SU-DHL-6 (cell line): ENCODE results near the gene FRMPD4.

Source experiments
- H2AFZ ChIP-seq: fragments of 200-600 bp; sonication (generic); 2 replicates; pipeline ENCODE4 v1.6.1; 2014; ENCODE audit warnings: low read depth, mild to moderate bottlenecking, moderate library complexity, mixed read lengths, antibody characterized with exemption, low read length; ENCODE audit not compliant: severe bottlenecking
- H3F3A ChIP-seq: fragments of 200-600 bp; shearing (Covaris generic); 2 replicates; pipeline ENCODE4 v1.6.0; 2016; ENCODE audit warnings: antibody characterized with exemption, mild to moderate bottlenecking; ENCODE audit not compliant: insufficient read depth
- H3K27ac ChIP-seq: fragments of 200-600 bp; sonication (generic); 2 replicates; pipeline ENCODE4 v1.5.1; 2016; ENCODE audit warnings: low read depth, mild to moderate bottlenecking, low read length, moderate library complexity, mixed read lengths
- H3K27me3 ChIP-seq: fragments of 200-600 bp; sonication (generic), shearing (Covaris generic); 2 replicates; pipeline ENCODE4 v1.6.0; 2014; ENCODE audit warnings: mild to moderate bottlenecking, low read length
- H3K36me3 ChIP-seq: fragments of 200-600 bp; sonication (generic); 2 replicates; pipeline ENCODE4 v1.6.1; 2014; ENCODE audit warnings: mild to moderate bottlenecking, low read length, mixed read lengths
- H3K4me2 ChIP-seq: fragments of 300-600, 200-600 bp; shearing (Covaris generic), sonication (generic); 2 replicates; pipeline ENCODE4 v1.6.0; 2014; ENCODE audit warnings: low read length, low read depth, mild to moderate bottlenecking; ENCODE audit not compliant: poor library complexity, severe bottlenecking
- H3K4me3 ChIP-seq: fragments of 200-600 bp; sonication (generic); 2 replicates; pipeline ENCODE4 v1.5.1; 2014; ENCODE audit warnings: antibody characterized with exemption, low read length, mild to moderate bottlenecking, mixed read lengths; ENCODE audit not compliant: insufficient read depth, poor library complexity, severe bottlenecking
- H3K79me2 ChIP-seq: fragments of 200-600 bp; sonication (generic); 2 replicates; pipeline ENCODE4 v1.6.1; 2014; ENCODE audit warnings: mild to moderate bottlenecking, low read length, moderate library complexity; ENCODE audit not compliant: insufficient read depth
- H3K9ac ChIP-seq: fragments of 200-600 bp; sonication (generic); 2 replicates; pipeline ENCODE4 v1.7.0; 2014; ENCODE audit warnings: mild to moderate bottlenecking, low read length
- H3K9me2 ChIP-seq: fragments of 200-600 bp; sonication (generic); replicated peaks from 2 replicates; pipeline ENCODE4 v1.6.1; 2014; ENCODE audit warnings: low read length; ENCODE audit not compliant: insufficient read depth
- H3K9me3 ChIP-seq: fragments of 200-600 bp; sonication (generic); 2 replicates; pipeline ENCODE4 v1.6.1; 2014; ENCODE audit warnings: low read length, mixed read lengths; ENCODE audit not compliant: insufficient read depth
- H4K20me1 ChIP-seq: fragments of 200-600 bp; sonication (generic); 2 replicates; pipeline ENCODE4 v1.6.1; 2014; ENCODE audit warnings: low read depth, mild to moderate bottlenecking, antibody characterized with exemption, low read length, moderate library complexity, mixed read lengths
- EZH2phosphoT487 ChIP-seq: fragments of 200-600 bp; sonication (generic), shearing (Covaris generic); conservative IDR thresholded peaks from 2 replicates; pipeline ENCODE4 v1.6.1; 2018; ENCODE audit warnings: mild to moderate bottlenecking, antibody characterized with exemption, low read length, moderate library complexity, mixed read lengths
- TF ChIP-seq, protein P1 (sequence below): fragments of 200-600 bp; sonication (generic); IDR thresholded peaks from one replicate; pipeline ENCODE4 v1.5.1; 2017; ENCODE audit warnings: antibody characterized with exemption, mild to moderate bottlenecking, low read length, moderate library complexity; ENCODE audit not compliant: insufficient read depth, poor library complexity, severe bottlenecking

FRMPD4 gene

DNA sequence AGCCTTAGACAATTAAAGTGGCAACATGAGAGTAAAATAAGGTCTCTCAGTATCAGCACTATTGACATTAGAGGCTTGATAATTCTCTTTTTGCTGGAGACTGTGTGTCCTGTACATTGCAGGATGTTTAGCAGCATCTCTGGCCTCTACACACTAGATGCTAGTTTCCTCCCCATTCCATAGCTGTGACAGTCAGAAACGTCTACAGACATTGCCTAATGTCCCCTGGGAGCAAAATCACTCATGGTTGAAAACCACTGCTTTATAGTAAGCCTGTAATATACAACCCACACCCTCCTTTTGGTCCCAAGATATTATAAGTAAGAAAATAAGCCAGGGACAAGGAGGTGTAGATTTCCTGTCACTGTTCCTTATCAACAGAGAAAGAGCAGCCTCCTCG is 166.0 kb downstream of the FRMPD4 start:
- H3K9me3 ChIP-seq: no peaks in the 10 kb centered on the region
- no peak overlapping the region for H2AFZ ChIP-seq
- no peaks in the 10 kb centered on the region for H3K27me3 ChIP-seq
- H3F3A ChIP-seq: no peaks in the 10 kb centered on the region
- H3K27ac ChIP-seq: no peak overlapping the region
- H3K36me3 ChIP-seq: no peaks in the 10 kb centered on the region
- H3K79me2 ChIP-seq: no peaks in the 10 kb centered on the region
- H4K20me1 ChIP-seq: no peaks in the 10 kb centered on the region
- H3K4me3 ChIP-seq: no peak overlapping the region
- no peak overlapping the region for H3K9ac ChIP-seq
- no peaks in the 10 kb centered on the region for H3K9me2 ChIP-seq
- H3K4me2 ChIP-seq: no peak overlapping the region
- TF ChIP-seq, protein P1, sequence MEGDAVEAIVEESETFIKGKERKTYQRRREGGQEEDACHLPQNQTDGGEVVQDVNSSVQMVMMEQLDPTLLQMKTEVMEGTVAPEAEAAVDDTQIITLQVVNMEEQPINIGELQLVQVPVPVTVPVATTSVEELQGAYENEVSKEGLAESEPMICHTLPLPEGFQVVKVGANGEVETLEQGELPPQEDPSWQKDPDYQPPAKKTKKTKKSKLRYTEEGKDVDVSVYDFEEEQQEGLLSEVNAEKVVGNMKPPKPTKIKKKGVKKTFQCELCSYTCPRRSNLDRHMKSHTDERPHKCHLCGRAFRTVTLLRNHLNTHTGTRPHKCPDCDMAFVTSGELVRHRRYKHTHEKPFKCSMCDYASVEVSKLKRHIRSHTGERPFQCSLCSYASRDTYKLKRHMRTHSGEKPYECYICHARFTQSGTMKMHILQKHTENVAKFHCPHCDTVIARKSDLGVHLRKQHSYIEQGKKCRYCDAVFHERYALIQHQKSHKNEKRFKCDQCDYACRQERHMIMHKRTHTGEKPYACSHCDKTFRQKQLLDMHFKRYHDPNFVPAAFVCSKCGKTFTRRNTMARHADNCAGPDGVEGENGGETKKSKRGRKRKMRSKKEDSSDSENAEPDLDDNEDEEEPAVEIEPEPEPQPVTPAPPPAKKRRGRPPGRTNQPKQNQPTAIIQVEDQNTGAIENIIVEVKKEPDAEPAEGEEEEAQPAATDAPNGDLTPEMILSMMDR: no peak

GRCh38 chrX:12307961-12308360 is 169.7 kb downstream of the FRMPD4 start:
- Histone ChIP-seq H3K9ac (no peak overlapping the region), H3F3A (no peaks in the 10 kb centered on the region), H3K27me3 (no peaks in the 10 kb centered on the region), H4K20me1 (no peaks in the 10 kb centered on the region), H3K36me3 (no peaks in the 10 kb centered on the region), H3K9me2 (no peaks in the 10 kb centered on the region), H3K79me2 (no peaks in the 10 kb centered on the region), H3K27ac (no peak overlapping the region), H3K9me3 (no peaks in the 10 kb centered on the region), H2AFZ (no peak overlapping the region), H3K4me3 (no peak overlapping the region), H3K4me2 (no peak overlapping the region)
- TF ChIP-seq EZH2phosphoT487: no peak
- TF ChIP-seq, protein P1: no peak

DNA sequence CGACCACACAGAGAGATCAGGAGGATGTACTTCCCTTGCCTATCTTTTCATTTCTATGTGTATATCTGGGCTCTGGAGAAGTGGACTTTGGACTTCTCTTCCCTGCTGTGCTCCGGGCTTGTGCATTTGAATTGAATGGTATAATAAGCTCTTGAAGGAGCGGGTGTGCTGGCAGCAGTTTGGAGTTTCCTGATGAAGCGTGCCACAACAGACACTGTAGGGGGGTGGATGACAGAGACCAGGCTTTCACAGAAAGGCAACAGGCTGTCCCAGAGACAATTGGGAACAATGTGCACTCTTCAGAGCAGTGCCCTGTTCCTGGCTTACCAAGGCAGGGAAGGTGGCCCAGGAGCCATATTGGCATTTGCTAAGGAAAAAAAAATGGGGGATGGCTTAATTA is 170.1 kb downstream of the FRMPD4 start:
- no peak overlapping the region for H3K27ac ChIP-seq
- no peaks in the 10 kb centered on the region for H3K27me3 ChIP-seq
- TF ChIP-seq, protein P1: no peak
- TF ChIP-seq EZH2phosphoT487: no peak

More for the DNA sequence above, 170.1 kb downstream of the FRMPD4 start:
- H3K4me3 ChIP-seq: no peak overlapping the region
- no peaks in the 10 kb centered on the region for H3K36me3 ChIP-seq
- no peak overlapping the region for H3K4me2 ChIP-seq
- no peak overlapping the region for H2AFZ ChIP-seq
- no peaks in the 10 kb centered on the region for H3F3A ChIP-seq
- no peaks in the 10 kb centered on the region for H3K9me2 ChIP-seq
- no peaks in the 10 kb centered on the region for H3K9me3 ChIP-seq
- no peaks in the 10 kb centered on the region for H4K20me1 ChIP-seq
- H3K9ac ChIP-seq: no peak overlapping the region
- H3K79me2 ChIP-seq: no peaks in the 10 kb centered on the region
